ENCODE measurements around the gene SDK1. TPM values are rescaled to one million over a fixed set of nuclear protein-coding genes. Genes with fewer than 3 reads are reported as not detected.

The SDK1 gene
- total RNA-seq, 6 experiments from 2014 or later: not detected

- no peak for DNase-seq
Measured at GRCh38 chr7:4065190-4065589, 764.1 kb downstream of the SDK1 start.

DNA sequence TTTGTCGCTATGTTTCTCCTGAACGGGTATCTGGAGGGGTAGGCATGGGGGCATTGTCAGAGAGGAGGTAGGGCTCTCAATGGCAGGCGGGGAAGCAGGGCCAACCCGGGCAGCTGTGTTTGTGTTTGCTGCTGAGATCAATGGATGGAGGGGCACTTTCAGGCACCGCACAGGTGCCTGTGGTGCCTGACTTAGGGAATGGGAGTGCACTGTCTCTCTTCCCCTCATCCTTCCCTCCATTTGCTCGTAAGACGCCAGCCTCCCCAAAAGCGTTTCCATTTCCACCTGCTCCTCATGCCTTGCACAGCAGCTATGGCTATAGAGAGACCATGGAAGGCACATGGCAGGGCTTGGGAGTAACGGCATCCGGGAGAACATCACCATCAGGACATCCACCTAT lies 765.2 kb downstream of the SDK1 start:
- Mint-ChIP-seq H3K4me1 (ENCODE audit: low read depth) (no peaks in the 10 kb centered on the region), H3K36me3 (ENCODE audit: low read depth) (no peaks in the 10 kb centered on the region), H3K27me3 (ENCODE audit: insufficient read depth) (peaks cover 3% of the 10 kb centered on the region), H3K4me3 (no peak overlapping the region), H3K9me3 (peaks cover 55% of the 10 kb centered on the region), H3K27ac (no peak overlapping the region)
- DNase-seq: no peak
- TF ChIP-seq, protein P1, sequence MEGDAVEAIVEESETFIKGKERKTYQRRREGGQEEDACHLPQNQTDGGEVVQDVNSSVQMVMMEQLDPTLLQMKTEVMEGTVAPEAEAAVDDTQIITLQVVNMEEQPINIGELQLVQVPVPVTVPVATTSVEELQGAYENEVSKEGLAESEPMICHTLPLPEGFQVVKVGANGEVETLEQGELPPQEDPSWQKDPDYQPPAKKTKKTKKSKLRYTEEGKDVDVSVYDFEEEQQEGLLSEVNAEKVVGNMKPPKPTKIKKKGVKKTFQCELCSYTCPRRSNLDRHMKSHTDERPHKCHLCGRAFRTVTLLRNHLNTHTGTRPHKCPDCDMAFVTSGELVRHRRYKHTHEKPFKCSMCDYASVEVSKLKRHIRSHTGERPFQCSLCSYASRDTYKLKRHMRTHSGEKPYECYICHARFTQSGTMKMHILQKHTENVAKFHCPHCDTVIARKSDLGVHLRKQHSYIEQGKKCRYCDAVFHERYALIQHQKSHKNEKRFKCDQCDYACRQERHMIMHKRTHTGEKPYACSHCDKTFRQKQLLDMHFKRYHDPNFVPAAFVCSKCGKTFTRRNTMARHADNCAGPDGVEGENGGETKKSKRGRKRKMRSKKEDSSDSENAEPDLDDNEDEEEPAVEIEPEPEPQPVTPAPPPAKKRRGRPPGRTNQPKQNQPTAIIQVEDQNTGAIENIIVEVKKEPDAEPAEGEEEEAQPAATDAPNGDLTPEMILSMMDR (IDR thresholded peaks at IDR 0.05): no peak

More at GRCh38 chr7:4065190-4065589, 764.1 kb downstream of the SDK1 start:
- H3K27me3 Mint-ChIP-seq (ENCODE audit: insufficient read depth): peaks cover 3% of the 10 kb centered on the region
- TF ChIP-seq, protein P1 (IDR thresholded peaks at IDR 0.05): no peak
- no peaks in the 10 kb centered on the region for H3K36me3 Mint-ChIP-seq (ENCODE audit: low read depth)
- no peaks in the 10 kb centered on the region for H3K4me1 Mint-ChIP-seq (ENCODE audit: low read depth)
- H3K9me3 Mint-ChIP-seq: peaks cover 50% of the 10 kb centered on the region
- no peak overlapping the region for H3K27ac Mint-ChIP-seq
- no peak overlapping the region for H3K4me3 Mint-ChIP-seq

- DNase-seq: no peak
- no peaks in the 10 kb centered on the region for H3K4me1 Mint-ChIP-seq (ENCODE audit: low read depth)
- peaks cover 3% of the 10 kb centered on the region for H3K27me3 Mint-ChIP-seq (ENCODE audit: insufficient read depth)
- TF ChIP-seq, protein P1 (IDR thresholded peaks at IDR 0.05): no peak
- H3K36me3 Mint-ChIP-seq (ENCODE audit: low read depth): no peaks in the 10 kb centered on the region
- H3K27ac Mint-ChIP-seq: no peak overlapping the region
- H3K4me3 Mint-ChIP-seq: no peak overlapping the region
- H3K9me3 Mint-ChIP-seq: peaks cover 55% of the 10 kb centered on the region
Measured at GRCh38 chr7:4066626-4067475, 765.8 kb downstream of the SDK1 start.

GRCh38 chr7:4067476-4067760 lies 766.4 kb downstream of the SDK1 start:
- no peaks in the 10 kb centered on the region for H3K36me3 Mint-ChIP-seq (ENCODE audit: low read depth)
- peaks cover 57% of the 10 kb centered on the region for H3K9me3 Mint-ChIP-seq
- H3K4me1 Mint-ChIP-seq (ENCODE audit: low read depth): no peaks in the 10 kb centered on the region
- no peak overlapping the region for H3K27ac Mint-ChIP-seq
- DNase-seq: no peak
- H3K4me3 Mint-ChIP-seq: no peak overlapping the region
- TF ChIP-seq, protein P1 (IDR thresholded peaks at IDR 0.05): no peak
- peaks cover 3% of the 10 kb centered on the region for H3K27me3 Mint-ChIP-seq (ENCODE audit: insufficient read depth)

GRCh38 chr7:4067874-4068273 lies 766.8 kb downstream of the SDK1 start:
- Mint-ChIP-seq H3K36me3 (ENCODE audit: low read depth) (no peaks in the 10 kb centered on the region), H3K9me3 (peaks cover 58% of the 10 kb centered on the region), H3K4me3 (no peak overlapping the region), H3K4me1 (ENCODE audit: low read depth) (no peaks in the 10 kb centered on the region), H3K27ac (no peak overlapping the region), H3K27me3 (ENCODE audit: insufficient read depth) (peaks cover 3% of the 10 kb centered on the region)
- TF ChIP-seq, protein P1 (IDR thresholded peaks at IDR 0.05): no peak
- no peak for DNase-seq
